Stomach (tissue), 9 donors: ENCODE data around the gene S100A2. TPM values are rescaled to one million over a fixed set of nuclear protein-coding genes. Genes with fewer than 3 reads are reported as not detected.

Experiments used
- DNase-seq, 2 donors: peaks; one replicate each; pipeline versions ENCODE4 v3.0.0 to v3.0.0-alpha.2; 2013 to 2019
- H3K27ac ChIP-seq, 5 donors: fragments of 200-600 bp in 4 of 5; sonication (generic) in 4 of 5; one replicate each; pipeline ENCODE4 v1.5.1; 2013 to 2019; ENCODE audit warnings: mild to moderate bottlenecking in 1 of 5, moderate library complexity in 1 of 5
- H3K27me3 ChIP-seq, 3 donors: fragments of 200-600 bp; sonication (generic); one replicate each; pipeline ENCODE4 v1.5.1; 2017 to 2019; ENCODE audit warnings: mixed run types in 1 of 3
- H3K36me3 ChIP-seq, 4 donors: fragments of 200-600 bp; sonication (generic); 1 replicate in 3 of 4; 2 replicates in 1 of 4; pipeline ENCODE4 v1.5.1; 2016 to 2019
- H3K4me1 ChIP-seq, 4 donors: fragments of 200-600 bp; sonication (generic); one replicate each; pipeline ENCODE4 v1.5.1; 2016 to 2019
- H3K4me3 ChIP-seq, 4 donors: fragments of 200-600 bp; sonication (generic) in 3 of 4; one replicate each; pipeline ENCODE4 v1.5.1; 2016 to 2019; ENCODE audit warnings: mild to moderate bottlenecking in 1 of 4
- H3K9me3 ChIP-seq, 4 donors: fragments of 200-600 bp; sonication (generic); one replicate each; pipeline ENCODE4 v1.5.1; 2016 to 2019
- EP300 ChIP-seq: sonication (generic); formaldehyde crosslinking; IDR thresholded peaks from one replicate; pipeline ENCODE4 v1.6.1; 2017; ENCODE audit warnings: antibody characterized with exemption
- POLR2A ChIP-seq, 4 donors: fragments of 450-650 bp; IDR thresholded peaks; one replicate each; pipeline ENCODE4 v1.6.1; 2016; ENCODE audit warnings: antibody characterized with exemption in 4 of 4, control low read depth in 2 of 4, mild to moderate bottlenecking in 1 of 4, moderate library complexity in 1 of 4
- POLR2AphosphoS5 ChIP-seq, 3 donors: sonication (generic); formaldehyde crosslinking; IDR thresholded peaks; one replicate each; pipeline ENCODE4 v1.6.1; 2016; ENCODE audit warnings: antibody characterized with exemption in 3 of 3
- WGBS, 5 donors: extraction: QIAGEN DNeasy Blood & Tissue Kit in 3 of 5; methylation state at CpG; one replicate each; pipeline versions ENCODE4 v1.1.5 to v1.1.7; 2013 to 2018; 5-methylcytosine and 5-hydroxymethylcytosine counted together
- intact Hi-C: fragments of 100-400 bp; cut with DNase I; formaldehyde crosslinking; loops from one replicate; pipeline ENCODE4 v1.15.1; 2023; ENCODE audit warnings: low total_unique reads
- polyA plus RNA-seq, 3 donors: library from polyadenylated mRNA; stranded (reverse); fragments of 200-250 nt; gene quantifications; one replicate each; pipeline ENCODE4 v1.2.3, GENCODE V29; 2013
- total RNA-seq, 5 donors: library from RNA; depleted of rRNA; stranded (reverse); fragments of >200 nt; gene quantifications; one replicate each; pipeline versions ENCODE4 v1.1.0 to v1.2.3, GENCODE V29; 2014 to 2016
- TF ChIP-seq, protein P1 (sequence below), 7 experiments: fragments of 450-650 bp in 4 of 7; fragments of 200-600 bp in 3 of 7; sonication (generic) in 3 of 7; IDR thresholded peaks; one replicate each; pipeline ENCODE4 v1.5.1; 2016 to 2019; ENCODE audit warnings: antibody characterized with exemption in 7 of 7, control low read depth in 2 of 7, mild to moderate bottlenecking in 1 of 7
- donor health status: healthy with polysubstance abuse.
- donor health status: Bipolar disorder and iron deficiency.
- donor health status: healthy.

The S100A2 gene
- total and polyA plus RNA-seq, 8 donors = 2.2 to 1,809 (median 8.3) TPM; not detected in 3

DNA sequence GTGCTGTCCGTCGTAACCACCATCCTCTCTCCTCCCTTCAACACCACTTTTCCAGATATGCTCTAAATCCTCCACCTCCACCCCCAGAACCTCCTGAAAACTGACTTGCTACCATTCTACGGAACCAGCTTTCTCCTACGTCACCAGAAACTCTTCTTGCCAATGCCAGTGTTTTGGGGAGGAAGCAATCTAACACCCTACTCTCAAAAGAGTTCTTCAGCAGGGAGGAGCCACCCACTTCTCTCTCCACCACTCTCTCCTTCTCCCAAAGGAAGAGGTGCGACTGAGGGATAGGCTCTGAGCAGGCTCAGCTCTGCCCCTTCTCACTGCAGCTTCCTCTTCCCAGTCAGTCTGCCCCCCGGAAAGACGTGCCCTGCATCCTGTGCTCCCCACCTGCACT, 6.1 kb upstream of the S100A2 start:
- Histone ChIP-seq H3K36me3 (no peaks in the 10 kb centered on the region), H3K4me3 (no peak overlapping the region), H3K4me1 (peaks cover 26 to 51% (median 35%) of the 10 kb centered on the region in 4 donors), H3K27ac (peak overlapping the region in 3 of 5 donors; percentile 68 to 81 (median 79)), H3K27me3 (no peaks in the 10 kb centered on the region), H3K9me3 (no peaks in the 10 kb centered on the region)
- WGBS, 5 donors = 66 to 81% (median 78%) methylated on average over 7 of the region's 7 CpGs
- TF ChIP-seq EP300 (no peak), POLR2A (IDR thresholded peaks at IDR 0.05) (no peak), POLR2AphosphoS5 (IDR thresholded peaks at IDR 0.05) (no peak)
- TF ChIP-seq, protein P1, sequence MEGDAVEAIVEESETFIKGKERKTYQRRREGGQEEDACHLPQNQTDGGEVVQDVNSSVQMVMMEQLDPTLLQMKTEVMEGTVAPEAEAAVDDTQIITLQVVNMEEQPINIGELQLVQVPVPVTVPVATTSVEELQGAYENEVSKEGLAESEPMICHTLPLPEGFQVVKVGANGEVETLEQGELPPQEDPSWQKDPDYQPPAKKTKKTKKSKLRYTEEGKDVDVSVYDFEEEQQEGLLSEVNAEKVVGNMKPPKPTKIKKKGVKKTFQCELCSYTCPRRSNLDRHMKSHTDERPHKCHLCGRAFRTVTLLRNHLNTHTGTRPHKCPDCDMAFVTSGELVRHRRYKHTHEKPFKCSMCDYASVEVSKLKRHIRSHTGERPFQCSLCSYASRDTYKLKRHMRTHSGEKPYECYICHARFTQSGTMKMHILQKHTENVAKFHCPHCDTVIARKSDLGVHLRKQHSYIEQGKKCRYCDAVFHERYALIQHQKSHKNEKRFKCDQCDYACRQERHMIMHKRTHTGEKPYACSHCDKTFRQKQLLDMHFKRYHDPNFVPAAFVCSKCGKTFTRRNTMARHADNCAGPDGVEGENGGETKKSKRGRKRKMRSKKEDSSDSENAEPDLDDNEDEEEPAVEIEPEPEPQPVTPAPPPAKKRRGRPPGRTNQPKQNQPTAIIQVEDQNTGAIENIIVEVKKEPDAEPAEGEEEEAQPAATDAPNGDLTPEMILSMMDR (IDR thresholded peaks at IDR 0.05) = no peak
- intact Hi-C loops = loop anchor here (5.0 kb wide), 2 partner anchors 36 to 59 kb away; no protein-coding TSS in a partner anchor
- DNase-seq = no peak

DNA sequence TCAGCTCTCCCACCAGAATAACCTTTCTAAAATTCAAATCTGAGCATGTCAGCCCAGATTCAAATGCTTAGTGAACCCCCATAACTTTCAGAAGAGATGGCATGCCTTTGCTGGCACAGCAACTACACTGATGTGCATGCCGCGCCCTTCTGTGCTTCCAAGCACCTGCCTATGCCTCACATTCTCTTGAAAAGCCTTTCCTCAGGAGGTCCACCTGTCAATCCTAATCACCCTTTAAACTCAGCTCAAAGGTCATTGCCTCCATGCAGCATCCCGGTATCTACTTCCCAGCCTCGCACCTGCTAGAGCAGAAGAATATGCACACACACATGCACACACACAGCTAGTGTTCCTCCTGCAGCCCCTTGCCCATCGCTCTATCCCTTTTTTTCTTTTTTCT, 5.2 kb upstream of the S100A2 start:
- Histone ChIP-seq H3K36me3 (no peaks in the 10 kb centered on the region), H3K4me1 (peaks cover 34 to 60% (median 43%) of the 10 kb centered on the region in 4 donors), H3K27ac (no peak overlapping the region), H3K27me3 (no peaks in the 10 kb centered on the region), H3K4me3 (no peak overlapping the region), H3K9me3 (no peaks in the 10 kb centered on the region)
- no peak for DNase-seq
- WGBS, 5 donors = 75 to 85% (median 80%) methylated on average over 5 of the region's 5 CpGs
- intact Hi-C loops = loop anchor here (5.0 kb wide), 2 partner anchors 36 to 59 kb away; no protein-coding TSS in a partner anchor
- no peak for TF ChIP-seq POLR2AphosphoS5 (IDR thresholded peaks at IDR 0.05)
- no peak for TF ChIP-seq EP300
- TF ChIP-seq, protein P1 (IDR thresholded peaks at IDR 0.05) = no peak
- TF ChIP-seq POLR2A (IDR thresholded peaks at IDR 0.05) = no peak

DNA sequence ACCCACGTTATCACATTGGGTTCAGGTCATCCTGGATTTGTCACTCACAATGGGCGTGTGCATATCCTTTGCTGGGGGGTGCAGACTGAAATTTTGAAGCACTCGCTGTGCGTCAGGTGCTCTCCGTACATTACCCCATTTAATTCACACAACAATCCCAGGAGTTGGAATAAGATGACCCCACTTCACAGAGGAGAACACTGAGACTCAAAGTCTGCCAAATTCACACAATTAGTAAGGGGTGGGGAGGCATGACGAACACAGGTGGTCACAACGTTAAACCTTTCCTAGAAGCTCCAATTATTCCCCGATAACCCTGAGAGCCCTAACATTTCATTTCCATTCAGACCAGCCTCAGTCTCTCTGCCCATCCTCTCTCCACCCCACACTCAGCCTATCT, 3.8 kb upstream of the S100A2 start:
- DNase-seq = no peak
- TF ChIP-seq POLR2A (IDR thresholded peaks at IDR 0.05) = no peak
- TF ChIP-seq EP300 = no peak
- TF ChIP-seq, protein P1 (IDR thresholded peaks at IDR 0.05) = no peak
- TF ChIP-seq POLR2AphosphoS5 (IDR thresholded peaks at IDR 0.05) = no peak
- intact Hi-C loops = loop anchor here (5.0 kb wide), 1 partner anchor 37 kb away; no protein-coding TSS in a partner anchor
- no peaks in the 10 kb centered on the region for H3K36me3 ChIP-seq
- 84 to 89% (median 87%) methylated on average over 8 of the region's 8 CpGs for WGBS, 5 donors
- no peak overlapping the region for H3K27ac ChIP-seq
- H3K27me3 ChIP-seq = no peaks in the 10 kb centered on the region
- H3K9me3 ChIP-seq = no peaks in the 10 kb centered on the region
- no peak overlapping the region for H3K4me3 ChIP-seq
- H3K4me1 ChIP-seq = peaks cover 41 to 67% (median 50%) of the 10 kb centered on the region in 4 donors

DNA sequence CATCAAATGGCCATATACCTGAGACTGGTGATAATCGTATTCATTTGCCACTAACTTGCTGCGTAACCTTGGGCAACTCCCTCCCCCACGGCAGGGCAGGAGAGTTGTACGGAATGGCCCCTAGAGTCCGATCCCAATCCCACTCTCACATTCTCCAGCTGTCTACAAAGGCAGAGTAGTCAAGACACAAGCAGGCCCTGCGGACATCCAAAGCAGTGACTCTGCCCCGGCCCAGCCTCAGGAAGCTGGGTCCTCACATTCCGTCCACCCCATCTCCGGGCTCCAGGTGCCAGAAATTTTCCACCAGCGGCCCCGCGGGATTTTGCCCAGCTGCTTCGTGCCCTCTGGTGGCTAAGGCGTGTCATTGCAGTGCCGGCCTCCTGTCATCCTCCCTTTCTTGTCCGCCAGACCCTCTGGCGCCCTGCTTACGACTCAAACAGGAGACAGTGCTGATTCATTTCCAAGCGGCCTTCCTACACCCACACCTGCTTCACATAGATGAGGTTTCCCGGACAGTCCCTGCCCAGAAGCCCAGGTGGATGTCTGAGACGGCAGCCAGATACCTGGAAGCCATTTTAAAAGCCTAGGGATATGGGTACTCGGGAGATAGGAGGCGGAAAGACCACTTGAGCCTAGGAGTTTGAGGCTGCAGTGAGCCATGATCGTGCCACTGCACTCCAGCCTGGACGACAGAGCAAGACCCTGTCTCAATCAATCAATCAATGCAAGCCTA, 2.9 kb upstream of the S100A2 start:
- intact Hi-C loops = loop anchor here (5.0 kb wide), 1 partner anchor 36 kb away; no protein-coding TSS in a partner anchor
- no peaks in the 10 kb centered on the region for H3K27me3 ChIP-seq
- no peaks in the 10 kb centered on the region for H3K9me3 ChIP-seq
- H3K4me3 ChIP-seq = peak overlapping the region; percentile 16 to 36 (median 26)
- H3K4me1 ChIP-seq = peaks cover 41 to 63% (median 50%) of the 10 kb centered on the region in 4 donors
- peak overlapping the region; percentile 60 to 94 (median 92) for H3K27ac ChIP-seq
- DNase-seq = peak; percentile 92 to 95
- WGBS, 5 donors = 7 to 13% (median 9%) methylated on average over 15 to 25 of the region's 25 CpGs
- H3K36me3 ChIP-seq = no peaks in the 10 kb centered on the region
- no peak for TF ChIP-seq POLR2A (IDR thresholded peaks at IDR 0.05)
- TF ChIP-seq, protein P1 (IDR thresholded peaks at IDR 0.05) = peak in 6 of 7 experiments; percentile 99 to 100 (median 100)
- TF ChIP-seq EP300 = no peak
- TF ChIP-seq POLR2AphosphoS5 (IDR thresholded peaks at IDR 0.05) = peak in 2 of 3 donors; percentile 12 to 82
